Fibroblast of peridontal ligament (primary cell): ENCODE results near the gene FSTL4.

Source experiments
- DNase-seq: peaks from one replicate; pipeline ENCODE4 v3.0.0-alpha.2; 2010; ENCODE audit errors: extremely low read depth

FSTL4 gene

GRCh38 chr5:133387091-133387490 is 225.2 kb downstream of the FSTL4 start:
- DNase-seq, result no peak

- no peak for DNase-seq
Observed at GRCh38 chr5:133386662-133387061, 225.7 kb downstream of the FSTL4 start.

- DNase-seq, result no peak
Observed at GRCh38 chr5:133385346-133385745, 227.0 kb downstream of the FSTL4 start.

DNA sequence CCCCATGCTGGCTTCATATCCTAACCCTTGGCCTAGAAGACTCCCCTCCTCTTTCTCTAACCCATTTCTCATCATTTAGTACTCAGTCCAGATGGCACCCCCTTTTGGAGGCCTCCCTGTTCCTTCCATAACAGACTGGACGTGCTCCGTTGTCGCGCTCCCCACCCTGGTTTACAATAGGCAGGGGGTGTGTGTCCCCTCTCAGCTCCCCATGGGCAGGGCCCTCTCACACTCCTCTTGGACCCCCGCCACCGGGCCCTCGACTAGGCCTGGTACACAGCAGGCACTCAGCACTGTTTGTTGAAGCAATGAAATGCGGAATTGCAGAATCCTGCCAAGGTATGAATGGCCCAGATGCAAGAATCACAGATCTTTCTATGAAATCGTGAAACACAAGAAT is 227.4 kb downstream of the FSTL4 start:
- no peak for DNase-seq

DNA sequence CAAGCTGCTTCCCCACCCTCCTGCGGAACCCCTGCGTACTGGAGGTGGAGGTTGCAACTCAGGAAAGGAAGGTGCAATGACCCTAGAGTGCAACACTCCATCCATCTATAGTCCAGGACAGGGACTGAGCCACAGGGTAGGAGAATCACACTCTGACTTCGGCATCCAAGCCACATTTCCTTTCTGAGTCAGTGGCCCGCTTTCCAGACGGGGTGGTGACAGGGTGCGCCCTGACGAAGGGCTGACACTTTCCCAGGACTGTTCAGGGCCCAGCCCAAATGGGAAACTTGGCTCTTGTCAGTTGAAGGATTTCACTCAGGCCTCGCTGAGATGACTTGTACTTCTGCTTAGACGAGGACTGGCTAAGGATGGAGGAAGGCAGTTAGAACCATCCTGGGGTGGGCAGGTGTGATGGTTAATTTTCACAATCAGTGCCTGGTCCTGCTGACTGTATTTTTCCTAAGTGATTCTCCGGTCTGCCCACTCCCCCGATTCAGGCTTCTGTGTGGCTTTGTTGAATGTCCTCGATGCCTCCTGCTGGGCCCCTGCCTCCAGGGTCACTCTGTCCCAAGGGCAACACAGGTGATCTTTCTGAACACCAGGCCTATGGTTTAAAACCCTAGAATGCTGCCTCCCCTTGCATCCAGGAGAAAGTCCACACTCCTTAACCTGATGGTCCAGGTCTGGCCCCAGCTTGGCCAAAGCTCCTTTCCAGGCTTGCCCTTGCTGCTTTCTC is 228.1 kb downstream of the FSTL4 start:
- DNase-seq, result no peak

GRCh38 chr5:133383580-133383939 is 228.8 kb downstream of the FSTL4 start:
- DNase-seq, result no peak

GRCh38 chr5:133382661-133383579 is 229.4 kb downstream of the FSTL4 start:
- no peak for DNase-seq

GRCh38 chr5:133381571-133382365 is 230.6 kb downstream of the FSTL4 start:
- no peak for DNase-seq

DNA sequence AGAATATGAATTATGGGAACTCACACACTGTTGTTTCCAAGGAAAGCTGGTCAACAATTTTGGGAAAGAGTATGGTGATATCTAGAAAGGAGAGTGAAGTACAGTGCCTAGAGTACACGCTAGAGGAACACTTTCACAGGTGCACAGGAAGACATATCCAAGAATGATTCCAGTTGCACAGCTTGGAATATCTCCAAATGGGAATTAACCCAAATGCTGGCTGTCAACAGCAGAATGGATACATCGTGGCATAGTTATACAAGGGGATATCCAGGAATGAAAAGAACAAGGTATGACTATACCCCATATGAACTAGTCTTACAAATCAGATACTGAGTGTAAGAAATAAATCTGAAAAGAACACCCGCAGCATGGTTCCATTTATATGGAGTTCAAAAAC is 231.3 kb downstream of the FSTL4 start:
- no peak for DNase-seq

DNA sequence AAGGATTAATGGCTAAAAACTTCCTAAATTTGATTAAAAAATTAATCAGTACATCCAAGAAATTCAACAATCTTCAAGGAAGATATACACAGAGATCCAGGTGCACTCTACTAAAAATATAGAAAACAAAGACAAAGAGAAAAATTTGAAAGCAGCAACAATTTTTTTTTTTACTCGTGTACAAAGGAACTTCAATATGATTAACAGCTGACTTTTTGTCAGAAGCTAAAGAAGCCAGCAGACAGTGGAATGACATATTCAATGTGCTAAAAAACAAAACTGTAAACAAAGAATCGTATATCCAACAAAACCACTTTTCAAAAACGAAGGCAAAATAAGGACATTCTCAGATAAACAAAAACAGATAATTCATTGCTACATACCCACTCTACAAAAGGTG is 234.6 kb downstream of the FSTL4 start:
- no peak for DNase-seq

DNA sequence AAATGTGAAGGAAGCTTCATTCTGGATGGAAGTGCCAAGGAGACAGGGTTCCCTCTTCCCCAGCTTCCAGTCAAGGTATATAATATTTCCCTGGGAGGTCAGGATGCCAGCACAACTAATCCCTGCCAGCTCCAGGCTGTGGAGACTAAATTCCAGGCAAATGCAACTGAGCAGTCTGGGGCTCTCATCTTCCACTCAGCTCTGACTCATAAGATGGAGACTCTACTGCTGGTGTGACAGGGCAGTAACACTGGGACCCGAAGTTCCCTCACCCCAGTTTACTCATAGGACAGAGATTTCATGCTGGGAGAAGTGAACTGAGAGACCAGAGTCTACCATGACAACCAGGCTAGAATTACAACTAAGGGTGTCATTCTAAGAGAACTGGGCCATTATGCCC is 235.4 kb downstream of the FSTL4 start:
- DNase-seq, result no peak

DNA sequence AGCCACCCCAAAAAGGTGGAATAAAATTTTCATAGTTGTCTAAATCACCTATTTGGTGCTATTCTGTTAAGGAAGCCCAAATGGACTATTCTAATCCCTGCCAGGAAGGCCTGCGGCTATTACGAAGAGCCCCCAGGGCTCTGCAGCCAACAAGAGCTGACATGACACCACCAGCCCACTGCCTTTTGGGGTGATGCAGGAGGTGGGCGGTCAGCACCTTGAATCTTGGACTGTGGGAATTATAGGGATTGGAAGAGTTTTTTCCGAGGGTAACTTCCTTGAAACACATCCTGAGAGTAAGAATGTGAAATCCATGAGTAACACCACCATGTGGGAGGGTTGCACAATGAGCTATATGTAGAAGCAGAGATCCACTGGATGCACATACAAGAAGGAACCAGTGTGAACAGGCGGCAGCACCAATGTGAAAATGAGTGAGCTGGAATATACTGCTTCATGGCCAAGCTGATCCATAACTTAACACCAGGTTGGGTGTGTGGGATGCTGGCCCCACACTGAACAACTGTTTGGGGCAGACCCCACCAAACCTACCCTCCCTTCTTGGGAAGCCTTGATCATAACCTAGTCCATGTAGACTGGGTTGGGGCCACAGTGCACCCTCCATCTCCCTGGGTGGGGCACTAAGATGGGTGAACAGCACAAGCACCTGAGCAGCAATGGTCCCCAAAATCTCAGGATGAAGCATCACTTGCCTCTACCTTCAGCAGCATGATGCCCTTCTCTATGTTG is 239.0 kb downstream of the FSTL4 start:
- no peak for DNase-seq

DNA sequence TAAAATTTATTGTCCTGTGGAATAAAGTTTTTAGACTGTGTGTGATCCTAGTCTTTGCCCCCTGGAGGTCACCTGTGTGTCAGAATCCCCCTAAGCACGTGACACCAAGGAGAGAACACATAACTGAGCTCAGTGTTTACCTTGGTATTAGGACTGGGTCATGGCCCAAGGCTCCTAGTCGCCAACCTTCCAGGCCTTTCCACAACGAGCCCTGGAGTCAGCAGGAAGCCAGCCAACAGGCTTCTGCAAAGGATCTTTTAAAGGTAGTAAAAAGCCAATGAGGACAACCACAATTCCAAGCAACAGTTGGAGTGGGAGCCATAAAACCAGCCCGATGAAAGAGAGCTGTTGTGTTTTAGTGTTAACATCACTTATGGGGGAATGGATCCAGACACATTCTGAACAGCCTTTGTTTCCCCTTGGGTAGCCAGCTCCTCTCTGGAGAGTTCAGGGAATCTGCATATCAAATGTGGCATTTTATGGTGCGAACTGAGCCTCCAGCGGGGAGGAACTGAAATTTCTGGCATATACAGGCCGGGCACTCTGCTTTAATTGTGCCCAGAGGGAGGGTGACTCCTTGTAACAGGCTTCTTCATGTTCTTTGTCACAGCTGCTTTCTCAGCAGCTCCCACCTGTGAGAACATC is 239.9 kb downstream of the FSTL4 start:
- DNase-seq, result no peak

DNA sequence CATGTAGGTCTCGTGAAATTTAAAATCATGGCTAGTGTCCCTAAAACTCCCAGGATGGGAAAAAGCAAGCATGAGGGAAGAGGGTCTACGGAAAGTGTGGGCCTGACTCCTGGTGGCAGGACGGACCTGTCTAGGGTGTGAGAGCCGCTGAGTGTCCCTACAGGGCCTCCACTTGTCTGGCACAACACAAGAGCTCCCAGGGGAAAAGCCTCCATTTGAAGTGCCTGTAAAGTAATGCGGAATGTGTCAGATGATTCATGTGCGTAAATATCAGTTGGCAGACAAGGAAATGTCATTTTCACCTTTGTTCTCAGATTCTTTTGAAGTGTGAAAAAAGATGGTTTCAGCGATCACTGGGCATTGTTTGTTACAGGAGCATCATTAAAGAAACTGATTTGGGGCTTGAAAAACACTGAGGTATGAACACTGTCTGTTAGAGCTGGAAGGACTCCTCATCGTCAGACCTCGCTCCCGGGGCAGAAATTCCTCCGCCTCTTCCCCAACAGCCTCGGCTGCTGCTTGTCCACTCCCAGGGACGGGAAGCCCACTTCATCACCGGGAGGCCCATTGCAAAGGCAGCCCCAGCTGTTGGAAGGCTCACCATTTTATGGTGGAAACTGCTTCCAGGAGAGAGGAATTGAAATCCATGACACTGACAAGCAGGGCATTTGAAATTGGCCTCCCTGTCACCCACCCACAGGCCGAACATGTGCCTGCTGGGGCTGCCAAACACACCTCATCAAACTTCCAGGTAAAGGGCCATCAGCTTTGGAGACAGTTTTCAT is 240.8 kb downstream of the FSTL4 start:
- no peak for DNase-seq

GRCh38 chr5:133370904-133371303 is 241.4 kb downstream of the FSTL4 start:
- no peak for DNase-seq

DNA sequence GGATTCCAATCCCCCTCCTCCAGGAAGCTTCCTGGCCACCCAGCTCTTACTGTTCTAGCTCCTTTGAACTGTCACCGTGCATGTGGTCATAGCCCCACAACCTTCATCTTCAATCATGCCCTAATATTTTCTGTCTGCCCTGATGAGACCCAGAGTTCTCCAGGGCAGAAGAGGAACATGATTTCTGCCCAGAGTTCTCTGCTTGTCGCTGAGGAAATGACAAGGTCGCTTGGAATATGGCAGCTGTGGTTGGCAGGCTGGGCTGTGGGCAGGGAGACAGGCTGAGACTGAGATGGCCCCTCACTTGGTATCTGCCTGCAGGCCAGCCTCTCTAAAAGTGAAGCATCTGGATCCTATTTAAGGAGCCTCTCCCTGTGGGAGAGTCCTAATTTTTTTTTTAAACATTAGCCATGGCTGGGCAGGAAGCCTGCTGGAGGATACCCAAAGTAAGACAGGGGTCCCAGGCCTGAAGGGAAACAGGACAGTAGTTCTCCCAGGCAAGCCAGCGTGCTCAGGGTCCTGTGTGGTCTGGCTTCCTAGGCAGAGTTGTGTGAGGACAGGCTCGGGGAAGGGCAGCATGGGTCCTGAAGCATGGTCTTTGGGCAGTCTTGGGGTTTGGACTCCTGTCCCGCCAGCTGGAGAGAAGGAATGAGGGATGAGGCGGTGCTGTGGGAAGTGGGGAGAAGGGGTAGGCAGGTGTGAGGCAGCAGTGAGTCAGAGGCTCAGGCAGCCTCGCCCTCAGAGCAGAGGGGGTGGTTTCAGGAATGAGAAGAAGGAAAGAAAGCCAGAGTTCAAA is 242.1 kb downstream of the FSTL4 start:
- DNase-seq, result peak; percentile 3

DNA sequence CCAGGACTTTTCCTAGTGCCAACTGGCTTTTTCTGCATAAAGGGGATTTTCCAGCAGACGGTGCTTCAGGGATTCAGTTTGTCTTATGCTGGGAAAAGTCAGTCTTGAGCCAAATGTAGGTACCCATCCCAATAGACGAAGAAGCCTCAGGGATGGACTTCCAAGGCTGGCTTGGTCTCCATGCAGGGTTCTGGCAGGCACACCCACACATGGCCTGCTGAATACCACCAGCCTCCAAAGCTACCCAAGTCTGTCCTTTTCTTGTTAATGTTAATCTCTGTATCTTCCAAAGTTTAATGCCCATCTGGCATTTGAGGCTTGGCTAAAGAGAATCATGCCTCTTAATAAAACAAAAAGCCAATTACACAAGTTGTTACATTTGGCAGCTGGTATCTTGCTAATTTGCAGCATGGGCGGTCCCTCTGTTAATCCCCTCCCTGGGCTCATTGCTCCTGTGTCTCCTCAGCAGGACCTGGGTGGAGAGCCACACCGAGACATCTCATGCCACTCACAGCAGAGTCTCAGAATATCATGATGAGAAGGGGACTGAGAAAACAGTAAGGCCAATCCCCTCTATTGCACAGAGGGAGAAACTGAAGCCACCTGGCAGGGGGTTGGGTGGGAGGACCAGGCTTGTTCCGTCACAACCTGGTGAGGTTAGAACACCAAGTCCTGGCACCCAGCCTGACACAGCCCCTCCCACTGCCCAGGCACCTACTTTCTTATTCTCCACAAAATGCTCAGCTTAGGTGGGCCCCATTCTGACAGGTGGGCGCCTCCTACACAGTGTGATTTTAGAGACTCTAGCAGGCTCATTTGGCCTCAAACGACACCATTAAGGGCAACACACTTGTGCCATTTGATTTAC is 243.2 kb downstream of the FSTL4 start:
- no peak for DNase-seq

DNA sequence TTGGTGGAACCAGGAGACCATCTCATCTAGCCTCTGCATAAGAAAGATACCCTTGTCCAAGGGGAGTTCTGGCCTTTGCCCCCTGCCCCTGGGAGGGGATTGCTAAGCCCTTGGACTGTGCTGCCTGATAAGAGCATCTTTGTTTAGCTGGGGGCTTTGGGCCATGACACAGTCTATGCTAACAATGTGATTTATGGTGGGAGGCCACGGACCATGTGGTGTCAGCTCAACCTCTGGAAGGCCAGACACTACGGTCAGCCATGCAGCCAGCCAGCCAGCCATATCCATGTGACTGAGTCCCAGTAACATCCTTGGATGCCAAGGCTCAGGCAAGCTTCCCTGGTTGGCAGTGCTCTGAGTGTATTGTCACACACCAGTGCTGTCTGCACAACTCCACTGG is 244.4 kb downstream of the FSTL4 start:
- DNase-seq, result no peak
